Raji (cell line): ENCODE results near the gene SAFB2.

Source experiments
- POLR2A ChIP-seq: IDR thresholded peaks from 2 replicates; pipeline ENCODE4 v1.6.1; 2011; ENCODE audit warnings: low read depth, low read length, control low read depth; ENCODE audit not compliant: insufficient read depth

SAFB2 gene

DNA sequence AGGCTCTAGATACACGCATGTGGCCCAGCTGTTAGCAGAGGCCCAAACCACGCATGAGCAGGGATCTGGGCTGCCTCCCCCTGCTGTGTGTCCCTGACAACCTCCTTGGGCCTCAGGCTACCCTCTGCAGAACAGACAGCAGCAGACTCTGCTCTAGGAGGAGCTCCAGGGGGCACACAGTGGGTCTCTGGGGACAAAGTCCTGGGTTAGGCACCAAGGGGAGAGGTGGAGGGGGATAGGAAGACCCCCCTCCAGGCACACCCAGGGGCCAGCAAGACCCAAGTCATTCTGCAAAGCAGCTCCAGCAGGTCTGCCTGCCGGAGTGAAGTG lies 62.8 kb downstream of the SAFB2 start:
- no peak for TF ChIP-seq POLR2A

DNA sequence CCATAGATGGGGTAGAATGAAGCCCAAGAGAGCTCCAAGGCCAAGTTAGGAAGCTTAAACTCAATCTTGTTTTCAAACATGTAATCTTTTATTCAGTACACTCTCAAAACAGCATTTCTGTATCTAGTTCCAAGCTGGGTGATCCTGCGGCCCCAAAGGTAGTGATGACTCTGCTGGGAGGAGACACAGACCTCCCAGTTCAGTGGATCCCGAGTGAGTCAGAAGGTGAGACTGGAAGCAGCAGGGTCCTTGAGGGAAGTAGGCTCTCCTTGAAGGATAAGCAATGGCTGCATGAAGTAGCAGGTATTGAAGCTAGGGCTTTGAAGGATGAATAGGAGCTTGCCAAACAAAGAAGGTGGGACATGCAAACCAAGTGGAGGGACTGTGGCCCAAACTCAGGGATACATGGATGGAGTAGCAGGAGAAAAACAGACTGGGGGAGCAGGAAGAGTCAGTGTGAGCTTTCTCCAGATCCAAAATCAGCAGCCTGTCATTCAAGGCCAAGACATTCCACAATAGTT lies 64.4 kb downstream of the SAFB2 start:
- no peak for TF ChIP-seq POLR2A

DNA sequence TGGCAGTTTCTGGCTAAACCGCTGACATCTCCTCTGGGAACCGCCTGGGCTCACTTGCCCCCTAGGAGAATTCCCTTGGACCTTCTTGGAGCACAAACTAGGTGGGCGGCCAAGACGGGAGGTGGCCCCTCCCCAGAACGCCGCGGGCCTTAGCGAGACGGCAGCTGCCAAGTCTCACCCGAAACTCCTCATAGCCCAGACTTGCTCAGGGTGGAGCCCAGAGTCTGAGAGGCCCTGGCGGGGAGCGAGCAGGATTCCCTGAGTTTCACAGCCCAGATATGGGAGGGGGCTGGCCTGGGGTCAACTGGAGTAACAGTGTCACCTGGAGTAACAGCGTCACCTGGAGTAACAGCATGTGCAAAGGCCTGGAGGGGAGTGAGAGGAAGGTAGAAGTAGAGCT lies 64.9 kb downstream of the SAFB2 start:
- no peak for TF ChIP-seq POLR2A

DNA sequence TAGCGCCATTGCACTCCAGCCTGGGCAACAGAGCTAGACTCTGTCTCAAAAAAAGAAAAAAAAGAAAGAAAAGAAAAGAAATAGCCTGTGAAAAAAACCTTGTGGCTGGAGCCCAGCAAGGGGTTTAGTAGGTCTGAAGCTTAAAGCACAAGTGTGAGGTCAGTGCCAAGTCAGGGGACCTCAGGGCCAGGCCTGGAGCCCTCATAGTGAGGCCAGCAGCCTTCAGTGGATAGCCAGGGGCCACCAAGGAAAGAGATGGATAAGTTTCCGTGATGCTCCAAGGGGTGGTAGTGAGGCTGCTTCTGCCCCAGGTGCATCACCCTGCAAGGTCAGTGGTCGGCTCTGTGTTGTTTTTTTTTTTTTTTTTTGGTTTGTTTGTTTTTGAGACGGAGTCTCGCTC lies 67.7 kb downstream of the SAFB2 start:
- no peak for TF ChIP-seq POLR2A

DNA sequence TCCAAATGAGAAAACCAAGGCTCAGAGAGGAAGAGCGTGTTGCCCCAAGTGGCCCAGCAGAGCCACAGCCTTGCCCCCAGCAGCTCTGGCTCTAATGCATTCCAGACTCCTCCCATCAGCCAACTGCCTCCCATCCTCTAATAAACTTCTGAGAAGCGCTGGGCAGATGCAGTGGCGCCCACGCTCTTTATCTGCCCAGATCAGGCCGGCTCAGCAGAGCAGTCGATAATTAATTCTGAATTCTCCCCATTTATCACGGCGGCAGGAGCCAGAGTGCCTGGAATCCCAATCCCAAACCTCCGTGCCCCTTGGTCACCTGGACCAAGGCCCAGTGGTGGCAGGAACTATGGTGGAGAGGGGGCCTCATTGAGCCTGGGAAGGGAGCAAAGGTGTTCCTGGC lies 68.7 kb downstream of the SAFB2 start:
- no peak for TF ChIP-seq POLR2A

DNA sequence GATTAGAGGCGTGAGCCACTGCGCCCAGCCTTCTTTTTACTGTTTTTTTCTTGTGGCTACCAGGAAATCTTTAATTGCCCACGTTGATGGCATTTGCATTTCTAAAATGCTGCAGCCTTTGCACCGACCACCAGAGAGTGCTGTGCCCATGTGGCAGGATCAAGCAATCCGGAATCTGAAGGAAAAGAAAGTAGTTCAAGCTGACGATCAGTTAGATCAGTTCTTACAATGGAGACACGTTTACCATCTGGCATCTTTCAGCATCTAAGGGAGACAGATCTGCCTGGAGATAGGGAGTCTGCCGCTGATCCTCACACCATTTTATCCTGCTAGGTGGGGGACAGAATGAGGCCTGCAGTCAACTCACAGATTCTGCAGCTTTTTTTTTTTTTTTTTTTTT lies 74.7 kb downstream of the SAFB2 start:
- TF ChIP-seq POLR2A = no peak

DNA sequence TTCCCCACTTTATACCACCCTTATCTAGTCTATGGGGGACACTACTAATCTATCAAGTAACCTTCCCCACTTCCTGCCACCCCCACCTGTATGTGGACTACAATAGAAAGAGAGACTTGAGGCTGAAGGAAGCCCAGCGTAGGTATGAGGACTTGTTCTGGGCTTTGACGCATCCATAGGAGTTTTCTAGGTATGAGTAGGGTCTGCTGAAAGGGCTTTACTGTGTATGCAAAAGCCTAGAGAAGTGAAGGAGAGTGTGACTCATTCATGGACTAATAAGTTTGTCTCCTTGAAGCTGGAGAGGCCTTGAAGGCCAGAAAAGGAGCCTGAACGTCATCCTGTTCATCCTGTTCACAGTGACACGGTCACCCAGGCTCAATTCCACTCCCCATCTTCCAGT lies 76.6 kb downstream of the SAFB2 start:
- no peak for TF ChIP-seq POLR2A

DNA sequence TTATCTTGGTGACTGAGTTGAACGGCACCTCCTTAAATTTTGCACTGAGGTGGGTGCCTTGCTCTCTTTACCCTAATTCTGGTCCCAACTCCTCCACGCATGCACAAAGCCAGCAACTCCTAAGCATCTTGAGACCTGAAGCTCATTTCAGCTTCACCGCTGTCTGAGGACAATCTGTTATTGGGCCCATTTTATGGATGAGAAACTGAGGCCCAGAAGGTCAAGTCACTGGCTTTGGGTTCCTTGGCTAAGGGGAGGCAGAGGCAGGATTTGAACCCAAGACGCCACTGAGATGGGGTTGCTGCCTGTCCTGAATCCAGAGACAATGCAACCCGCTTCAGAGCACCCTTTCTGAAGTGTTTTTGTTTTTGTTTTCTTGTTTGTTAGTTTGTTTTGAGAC lies 77.5 kb downstream of the SAFB2 start:
- no peak for TF ChIP-seq POLR2A

DNA sequence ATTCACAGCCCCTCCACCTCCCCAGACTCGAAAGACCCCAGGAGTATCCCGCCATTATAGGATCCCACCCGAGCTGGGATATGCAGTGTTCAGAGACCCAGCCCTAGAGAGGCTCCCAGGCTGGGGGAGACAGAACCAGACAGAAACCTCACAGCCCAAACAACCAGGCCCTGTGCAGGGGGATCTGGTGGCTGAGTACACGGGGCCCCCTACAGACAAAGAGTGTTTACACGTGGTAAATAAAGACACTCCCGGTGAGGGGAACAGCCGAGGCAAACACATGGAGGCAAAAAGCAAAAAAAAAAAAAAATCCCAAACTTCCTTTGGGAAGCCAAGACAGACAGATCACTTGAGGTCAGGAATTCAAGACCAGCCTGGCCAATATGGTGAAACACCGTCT lies 79.9 kb downstream of the SAFB2 start:
- no peak for TF ChIP-seq POLR2A

DNA sequence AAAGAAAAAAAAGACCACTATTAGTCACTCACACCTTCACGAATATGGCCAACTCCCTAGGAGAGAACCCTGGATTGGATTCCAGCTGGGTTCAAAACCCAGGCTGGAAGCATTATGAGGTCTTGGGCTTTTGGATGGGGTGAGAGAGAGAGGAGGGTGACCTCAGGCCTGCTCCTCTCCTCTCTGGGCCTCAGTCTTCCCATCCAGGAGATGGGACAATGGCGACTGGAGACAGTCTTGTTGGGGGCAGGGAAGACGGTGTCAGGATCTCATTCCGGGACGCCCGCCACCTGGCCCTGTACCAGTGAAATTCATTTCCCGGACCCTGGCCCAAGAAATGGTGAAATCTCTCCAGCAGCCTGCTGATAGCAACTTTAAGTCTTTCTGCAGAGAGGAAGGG lies 81.1 kb downstream of the SAFB2 start:
- TF ChIP-seq POLR2A = no peak

DNA sequence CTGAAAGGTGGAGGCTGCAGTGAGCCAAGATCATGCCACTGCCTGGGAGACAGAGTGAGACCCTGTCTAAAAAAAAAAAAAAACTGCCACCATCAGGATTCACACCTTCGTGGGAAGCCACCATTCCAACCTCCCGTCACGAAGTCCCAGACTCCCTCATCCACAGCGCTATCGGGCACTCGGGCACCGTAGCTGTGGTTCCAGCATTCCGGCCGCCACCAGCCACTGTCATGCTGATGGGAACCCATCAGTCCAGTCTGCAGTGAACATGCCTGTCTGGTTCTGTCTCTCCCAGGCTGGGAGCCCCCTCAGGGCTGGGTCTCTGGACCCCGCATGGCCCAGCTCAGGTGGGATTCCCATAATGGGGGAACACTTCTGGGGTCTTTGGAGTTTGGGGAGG lies 82.4 kb downstream of the SAFB2 start:
- no peak for TF ChIP-seq POLR2A

DNA sequence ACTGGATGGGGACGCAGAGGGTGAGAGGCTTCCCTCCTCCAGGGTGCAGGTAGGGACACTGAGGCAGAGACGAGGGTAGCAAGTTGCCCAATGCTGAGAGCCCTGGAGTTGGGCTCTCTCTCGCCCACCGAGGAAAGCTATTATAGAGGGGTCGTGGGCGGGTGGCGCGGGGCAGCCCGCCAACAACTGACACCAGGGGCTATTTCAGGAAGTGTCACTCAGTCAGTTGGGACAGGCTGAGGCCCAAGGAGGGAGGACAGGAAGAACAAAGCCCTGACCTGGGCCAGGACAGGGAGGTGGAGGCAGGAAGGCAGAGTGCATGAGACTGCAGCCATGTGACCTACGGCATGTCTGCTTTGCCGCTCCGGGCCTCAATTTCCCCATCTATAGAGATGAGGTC lies 84.7 kb downstream of the SAFB2 start:
- no peak for TF ChIP-seq POLR2A
